Esophagus muscularis mucosa (tissue), 4 donors: ENCODE measurements around the gene HS1BP3. TPM values are rescaled to one million over a fixed set of nuclear protein-coding genes. Genes with fewer than 3 reads are reported as not detected.
A peak's percentile ranks its signal among the peaks of the same experiment; 100 is the strongest.

Source experiments
- DNase-seq: peaks from one replicate; pipeline ENCODE4 v3.0.0-alpha.2; 2017; ENCODE audit errors: extremely low spot score
- H3K27ac ChIP-seq, 4 donors: fragments of 200-600 bp; sonication (generic); replicated peaks in 1 of 4; 1 replicate in 3 of 4; 2 replicates in 1 of 4; pipeline ENCODE4 v1.5.1; 2016 to 2019; ENCODE audit warnings: mild to moderate bottlenecking in 1 of 4
- H3K27me3 ChIP-seq, 4 donors: fragments of 200-600 bp; sonication (generic); one replicate each; pipeline versions ENCODE4 v1.5.1 to v1.6.0; 2016 to 2019
- H3K36me3 ChIP-seq, 4 donors: fragments of 200-600 bp; sonication (generic); one replicate each; pipeline ENCODE4 v1.5.1; 2016 to 2019
- H3K4me1 ChIP-seq, 4 donors: fragments of 200-600 bp; sonication (generic); one replicate each; pipeline ENCODE4 v1.5.1; 2016 to 2019
- H3K4me3 ChIP-seq, 4 donors: fragments of 200-600 bp; sonication (generic); 1 replicate in 2 of 4; 2 replicates in 2 of 4; pipeline ENCODE4 v1.5.1; 2016 to 2019; ENCODE audit warnings: mild to moderate bottlenecking in 4 of 4, moderate library complexity in 1 of 4
- H3K9me3 ChIP-seq, 4 donors: fragments of 200-600 bp; sonication (generic); 1 replicate in 3 of 4; 2 replicates in 1 of 4; pipeline ENCODE4 v1.5.1; 2016 to 2019
- CTCF ChIP-seq, 3 experiments: fragments of 200-600 bp in 2 of 3; fragments of 450-650 bp in 1 of 3; sonication (generic) in 2 of 3; IDR thresholded peaks; one replicate each; pipeline ENCODE4 v1.5.1; 2017 to 2019; ENCODE audit warnings: antibody characterized with exemption in 3 of 3, mild to moderate bottlenecking in 2 of 3, moderate library complexity in 1 of 3
- EP300 ChIP-seq: sonication (generic); formaldehyde crosslinking; IDR thresholded peaks from one replicate; pipeline ENCODE4 v1.6.1; 2017; ENCODE audit warnings: antibody characterized with exemption
- POLR2A ChIP-seq: fragments of 450-650 bp; IDR thresholded peaks from one replicate; pipeline ENCODE4 v1.6.1; 2017; ENCODE audit warnings: antibody characterized with exemption, moderate library complexity, mild to moderate bottlenecking, low read depth
- POLR2AphosphoS5 ChIP-seq, 2 donors: sonication (generic); formaldehyde crosslinking; IDR thresholded peaks; one replicate each; pipeline ENCODE4 v1.6.1; 2017; ENCODE audit warnings: antibody characterized with exemption in 2 of 2
- WGBS: methylation state at CpG from one replicate; pipeline ENCODE4 v1.1.5; 2018; 5-methylcytosine and 5-hydroxymethylcytosine counted together
- intact Hi-C: fragments of 100-400 bp; cut with DNase I; formaldehyde crosslinking; loops from one replicate; pipeline ENCODE4 v1.15.1; 2023
- total RNA-seq, 4 donors: library from RNA; depleted of rRNA; stranded (reverse); fragments of >200 nt; gene quantifications; one replicate each; pipeline versions ENCODE4 v1.1.0 to v1.2.1, GENCODE V29; 2016

Gene HS1BP3
- total RNA-seq, 4 donors from 2014 or later, result 42.6 to 95.6 (median 60.0) TPM

DNA sequence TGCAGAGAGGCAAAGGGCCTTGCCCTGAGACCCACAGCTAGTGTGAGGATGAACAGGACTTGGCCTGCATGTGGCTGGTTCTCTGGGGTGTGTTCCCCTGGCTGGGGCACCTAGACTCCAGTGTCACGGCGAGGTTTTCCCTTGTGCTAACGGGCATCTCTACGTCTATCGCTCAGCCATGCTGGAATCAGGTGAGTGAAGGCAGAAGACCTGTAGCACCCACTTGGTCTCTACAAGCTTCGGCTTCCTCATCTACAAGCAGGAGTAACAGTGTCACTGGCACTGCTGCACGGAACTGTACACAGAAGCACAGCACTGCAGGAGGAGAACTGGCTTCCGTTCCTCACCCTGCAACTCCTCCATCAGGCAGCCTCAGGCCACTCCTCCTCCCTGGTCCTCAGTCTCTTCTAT lies 30.6 kb downstream of the HS1BP3 start:
- peaks cover 72 to 90% (median 81%) of the 10 kb centered on the region in 4 donors for H3K4me1 ChIP-seq

DNA sequence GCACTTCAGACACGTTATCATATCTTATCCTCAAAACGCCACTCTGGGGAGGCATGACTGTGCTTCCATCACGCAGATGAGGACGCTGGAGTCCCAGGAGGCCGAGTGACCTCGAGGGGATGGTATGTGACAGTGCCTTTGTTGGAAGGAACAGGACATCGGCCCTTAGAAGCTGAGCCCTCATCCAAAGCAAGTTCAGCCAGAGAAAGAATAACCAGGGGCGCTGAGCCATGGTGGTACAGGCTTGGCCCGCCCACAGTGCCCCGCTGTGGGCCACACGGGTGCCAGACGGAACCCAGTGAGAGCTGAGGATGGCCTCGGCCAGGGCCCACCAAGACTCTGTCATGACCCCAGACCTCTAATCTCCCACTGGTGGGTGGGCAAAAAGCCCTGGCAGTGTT lies 31.3 kb downstream of the HS1BP3 start:
- DNase-seq, result no peak

More for the DNA sequence above, 30.6 kb downstream of the HS1BP3 start:
- WGBS, result 82% methylated on average over 8 of the region's 8 CpGs
- intact Hi-C loops, result no loop called here
- H3K4me3 ChIP-seq, result no peak overlapping the region
- H3K27me3 ChIP-seq, result no peaks in the 10 kb centered on the region
- H3K36me3 ChIP-seq, result peaks cover 33 to 57% (median 44%) of the 10 kb centered on the region in 4 donors
- no peaks in the 10 kb centered on the region for H3K9me3 ChIP-seq
- DNase-seq, result no peak
- peak overlapping the region; percentile 96 to 99 (median 96) for H3K27ac ChIP-seq
- no peak for TF ChIP-seq CTCF (IDR thresholded peaks at IDR 0.05)
- TF ChIP-seq POLR2AphosphoS5 (IDR thresholded peaks at IDR 0.05), result no peak
- TF ChIP-seq EP300, result no peak
- TF ChIP-seq POLR2A, result no peak

DNA sequence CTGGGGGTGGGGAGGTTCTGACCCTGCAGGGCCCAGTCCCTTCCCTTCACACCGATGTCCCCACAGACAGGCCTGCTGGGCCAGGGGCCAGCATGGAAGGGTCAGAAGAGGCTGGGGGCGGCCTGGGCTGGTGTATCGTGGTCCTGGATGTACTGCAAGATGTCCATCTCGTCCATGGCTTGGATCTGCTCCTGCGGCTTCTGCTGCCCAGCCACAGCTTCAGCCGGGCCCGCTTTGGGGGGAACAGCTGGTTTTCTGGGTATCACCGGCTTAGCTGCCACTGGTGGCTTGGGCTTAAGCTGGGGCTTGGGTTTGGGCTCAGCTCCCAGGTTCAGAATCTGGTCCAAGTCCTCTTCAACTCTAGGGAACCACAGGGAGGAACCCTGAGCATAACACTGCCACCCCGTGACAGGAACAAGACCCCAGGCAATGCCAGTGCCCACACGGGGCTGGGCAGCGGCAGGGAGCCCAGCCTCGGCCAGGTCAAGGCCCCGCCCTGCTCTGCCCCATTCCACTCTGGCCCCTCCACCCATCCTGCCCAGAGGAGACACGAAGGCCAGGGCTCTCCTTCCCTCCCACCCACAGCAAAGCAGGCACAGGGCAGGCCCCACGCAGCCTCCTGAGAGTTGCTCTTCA lies 31.9 kb downstream of the HS1BP3 start:
- H3K36me3 ChIP-seq, result peaks cover 28 to 45% (median 35%) of the 10 kb centered on the region in 4 donors
- H3K27ac ChIP-seq, result peak overlapping the region; percentile 96 to 99 (median 96)
- H3K9me3 ChIP-seq, result no peaks in the 10 kb centered on the region
- peaks cover 78 to 93% (median 84%) of the 10 kb centered on the region in 4 donors for H3K4me1 ChIP-seq
- intact Hi-C loops, result no loop called here
- H3K27me3 ChIP-seq, result no peaks in the 10 kb centered on the region
- H3K4me3 ChIP-seq, result no peak overlapping the region
- no peak for TF ChIP-seq POLR2AphosphoS5 (IDR thresholded peaks at IDR 0.05)
- TF ChIP-seq CTCF (IDR thresholded peaks at IDR 0.05), result no peak
- no peak for TF ChIP-seq EP300
- no peak for TF ChIP-seq POLR2A
- no peak for DNase-seq
- 65% methylated on average over 10 of the region's 15 CpGs for WGBS

More for the DNA sequence above, 31.3 kb downstream of the HS1BP3 start:
- TF ChIP-seq POLR2AphosphoS5 (IDR thresholded peaks at IDR 0.05), result peak in 1 of 2 donors; percentile 14
- TF ChIP-seq EP300, result no peak
- Histone ChIP-seq H3K27ac (peak overlapping the region; percentile 96 to 99 (median 96)), H3K4me1 (peaks cover 72 to 90% (median 81%) of the 10 kb centered on the region in 4 donors), H3K36me3 (peaks cover 33 to 51% (median 41%) of the 10 kb centered on the region in 4 donors), H3K4me3 (no peak overlapping the region), H3K27me3 (no peaks in the 10 kb centered on the region), H3K9me3 (no peaks in the 10 kb centered on the region)
- intact Hi-C loops, result no loop called here
- 63% methylated on average over 8 of the region's 13 CpGs for WGBS

DNA sequence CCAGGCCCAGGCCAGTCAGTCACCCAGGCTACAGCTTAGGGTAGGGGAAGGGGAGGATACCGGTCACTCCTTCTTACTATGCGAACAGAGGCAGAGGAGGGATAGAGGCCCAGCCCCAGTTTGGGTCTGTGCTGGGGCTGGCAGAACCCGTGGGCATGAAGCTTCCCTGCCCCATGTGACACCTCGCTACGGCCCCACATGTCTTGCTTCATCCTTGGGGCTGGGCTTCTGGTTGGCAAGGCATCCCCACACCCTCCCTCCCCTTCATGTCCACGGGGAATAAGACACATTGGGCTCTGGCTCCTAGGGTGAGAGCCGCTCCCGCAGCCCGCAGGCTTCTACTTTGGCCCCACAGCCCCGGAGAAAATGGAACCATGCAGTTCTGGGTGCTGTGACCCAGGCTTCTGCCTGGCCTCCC lies 32.4 kb downstream of the HS1BP3 start:
- DNase-seq, result no peak
- no peaks in the 10 kb centered on the region for H3K9me3 ChIP-seq
- peaks cover 22 to 39% (median 30%) of the 10 kb centered on the region in 4 donors for H3K36me3 ChIP-seq
- 40% methylated on average over 1 of the region's 10 CpGs for WGBS
- H3K4me1 ChIP-seq, result peaks cover 84 to 98% (median 87%) of the 10 kb centered on the region in 4 donors
- H3K27me3 ChIP-seq, result no peaks in the 10 kb centered on the region
- no peak for TF ChIP-seq POLR2A
- TF ChIP-seq POLR2AphosphoS5 (IDR thresholded peaks at IDR 0.05), result peak in 1 of 2 donors; percentile 30
- peak overlapping the region; percentile 96 to 99 (median 96) for H3K27ac ChIP-seq
- intact Hi-C loops, result no loop called here
- H3K4me3 ChIP-seq, result peak overlapping the region in 2 of 4 donors; percentile 8 to 12

DNA sequence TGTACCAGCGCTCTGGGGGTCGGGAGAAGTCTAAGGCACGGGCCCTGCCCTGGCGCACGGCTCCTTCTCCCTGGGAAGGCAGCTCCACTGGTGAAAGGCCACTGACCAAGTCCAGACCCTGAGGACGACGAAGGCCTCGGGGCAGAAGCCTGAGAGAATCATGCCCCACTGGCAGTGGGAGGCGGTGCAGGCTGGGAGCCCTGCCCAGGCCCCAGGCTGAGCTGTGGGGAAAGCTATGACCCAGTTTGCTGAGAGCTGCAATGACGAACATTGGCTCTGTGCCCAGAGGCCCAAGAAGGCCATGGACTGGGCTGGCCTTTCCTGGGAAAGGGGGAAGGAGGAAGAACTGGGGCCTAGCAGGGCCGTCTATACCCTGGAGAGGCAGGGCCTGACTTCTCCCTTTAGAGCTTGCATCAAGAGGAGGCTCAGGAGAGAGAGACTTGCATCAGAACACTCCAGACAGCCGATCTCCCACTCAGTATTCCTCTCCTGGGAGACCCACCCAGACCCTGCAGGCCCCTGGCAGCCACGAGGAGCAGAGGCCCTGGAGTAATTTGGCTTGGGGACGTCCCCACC lies 32.9 kb downstream of the HS1BP3 start:
- H3K9me3 ChIP-seq, result no peaks in the 10 kb centered on the region
- 15% methylated on average over 13 of the region's 14 CpGs for WGBS
- peaks cover 89 to 99% (median 89%) of the 10 kb centered on the region in 4 donors for H3K4me1 ChIP-seq
- H3K4me3 ChIP-seq, result peak overlapping the region in 2 of 4 donors; percentile 8 to 12
- peak in 1 of 2 donors; percentile 98 for TF ChIP-seq POLR2AphosphoS5 (IDR thresholded peaks at IDR 0.05)
- peak; percentile 24 to 85 (median 47) for TF ChIP-seq CTCF (IDR thresholded peaks at IDR 0.05)
- peak; percentile 63 for TF ChIP-seq EP300
- peak; percentile 31 for TF ChIP-seq POLR2A
- intact Hi-C loops, result no loop called here
- H3K27ac ChIP-seq, result peak overlapping the region; percentile 96 to 99 (median 96)
- peak; percentile 99 for DNase-seq
- peaks cover 18 to 34% (median 26%) of the 10 kb centered on the region in 4 donors for H3K36me3 ChIP-seq
- no peaks in the 10 kb centered on the region for H3K27me3 ChIP-seq
